HCT116 (cell line): ENCODE data around the gene WHRN. TPM values are rescaled to one million over a fixed set of nuclear protein-coding genes. Genes with fewer than 3 reads are reported as not detected.

ENCODE experiments used
- ATAC-seq: fragments of 200-7000 bp; cut with Tn5 transposase; 2 replicates; pipeline ENCODE4 v1.9.1; 2020; ENCODE audit warnings: mild to moderate bottlenecking, moderate library complexity
- BruUV-seq: library from RNA; stranded (reverse); fragments of 400-500 nt; replicated peaks from 2 replicates; lab custom pipeline; 2021; lab: Mats Ljungman, UMichigan
- CTCF ChIA-PET: fragments of 300-600 bp; sonication (Branson Sonifier 250); formaldehyde crosslinking; loops from one replicate; lab custom pipeline; 2021; ENCODE audit warnings: antibody characterized with exemption; lab: Charles Lee
- POLR2A ChIA-PET: fragments of 300-600, 350-600 bp; sonication (Branson Sonifier 250); formaldehyde crosslinking; loops from one replicate; lab custom pipeline; 2021; ENCODE audit warnings: antibody characterized with exemption; lab: Charles Lee
- RAD21 ChIA-PET, 2 experiments: fragments of 300-600 bp; sonication (Branson Sonifier 250); formaldehyde crosslinking; loops; one replicate each; lab custom pipeline; 2023; ENCODE audit warnings: low total read pairs in 2 of 2; ENCODE audit not compliant: uncharacterized antibody in 2 of 2, unreplicated experiment in 2 of 2, low non-redundant PET in 1 of 2; lab: Charles Lee
- DNase-seq: peaks from one replicate; pipeline ENCODE4 v3.0.0-alpha.2; 2010; ENCODE audit warnings: low read depth, low spot score
- H2AFZ ChIP-seq: fragments of 200-600 bp; shearing (Covaris generic), sonication (generic); 2 replicates; pipeline ENCODE4 v1.6.1; 2017; ENCODE audit warnings: low read depth, mixed run types, mixed read lengths, antibody characterized with exemption, low read length; ENCODE audit not compliant: poor library complexity, severe bottlenecking
- H3K27ac ChIP-seq: 2 replicates; pipeline ENCODE4 v1.5.1; 2012; ENCODE audit warnings: low read depth, low read length
- H3K27me3 ChIP-seq: fragments of 200-600 bp; sonication (generic); 2 replicates; pipeline ENCODE4 v1.6.1; 2016; ENCODE audit warnings: mixed run types, low read length, mixed read lengths; ENCODE audit not compliant: insufficient read depth
- H3K36me3 ChIP-seq, 2 experiments: fragments of 200-500 bp in 1 of 2; fragments of 200-600 bp in 1 of 2; sonication (Bioruptor generic) in 1 of 2; sonication (generic) in 1 of 2; 2 replicates each; pipeline versions ENCODE4 v1.5.1 to v1.6.1; 2014 to 2016; ENCODE audit warnings: low read length in 2 of 2, inconsistent platforms in 1 of 2, mixed read lengths in 1 of 2, mixed run types in 1 of 2; ENCODE audit not compliant: insufficient read depth in 2 of 2, control insufficient read depth in 1 of 2
- H3K4me1 ChIP-seq, 2 experiments: fragments of 200-600 bp in 1 of 2; sonication (generic) in 1 of 2; 2 replicates each; pipeline versions ENCODE4 v1.5.1 to v1.6.1; 2012 to 2017; ENCODE audit warnings: low read length in 2 of 2, inconsistent platforms in 1 of 2, mild to moderate bottlenecking in 1 of 2, mixed read lengths in 1 of 2, mixed run types in 1 of 2, moderate library complexity in 1 of 2; ENCODE audit not compliant: insufficient read depth in 2 of 2, control insufficient read depth in 1 of 2
- H3K4me2 ChIP-seq: fragments of 200-600 bp; sonication (generic); 2 replicates; pipeline ENCODE4 v1.6.1; 2017; ENCODE audit warnings: mixed run types, low read length, mixed read lengths
- H3K4me3 ChIP-seq, 2 experiments: fragments of 200-600 bp in 1 of 2; sonication (generic) in 1 of 2; replicated peaks in 1 of 2; 2 replicates each; pipeline ENCODE4 v1.5.1; 2011 to 2016; ENCODE audit warnings: low read length in 2 of 2, control low read depth in 1 of 2, low read depth in 1 of 2, mild to moderate bottlenecking in 1 of 2, mixed read lengths in 1 of 2, mixed run types in 1 of 2
- H3K79me2 ChIP-seq: fragments of 200-600 bp; sonication (generic); 2 replicates; pipeline ENCODE4 v1.6.1; 2017; ENCODE audit warnings: mild to moderate bottlenecking, mixed run types, low read length, moderate library complexity, mixed read lengths; ENCODE audit not compliant: insufficient read depth
- H3K9ac ChIP-seq: fragments of 200-600 bp; sonication (generic); 2 replicates; pipeline ENCODE4 v1.6.1; 2016; ENCODE audit warnings: low read length, mixed read lengths
- H3K9me2 ChIP-seq: fragments of 200-600 bp; sonication (generic), shearing (Covaris generic); 2 replicates; pipeline ENCODE4 v1.6.1; 2017; ENCODE audit warnings: mixed run types, mild to moderate bottlenecking, moderate library complexity; ENCODE audit not compliant: insufficient read depth
- H3K9me3 ChIP-seq, 2 experiments: fragments of 200-500 bp in 1 of 2; fragments of 200-600 bp in 1 of 2; sonication (Bioruptor generic) in 1 of 2; sonication (generic) in 1 of 2; 2 replicates each; pipeline ENCODE4 v1.6.1; 2014 to 2017; ENCODE audit warnings: low read length in 2 of 2, mixed read lengths in 2 of 2, inconsistent platforms in 1 of 2, low read depth in 1 of 2, mild to moderate bottlenecking in 1 of 2, mixed run types in 1 of 2, moderate library complexity in 1 of 2; ENCODE audit not compliant: control insufficient read depth in 1 of 2, insufficient read depth in 1 of 2
- H4K20me1 ChIP-seq: fragments of 200-600 bp; sonication (generic), shearing (Covaris generic); 2 replicates; pipeline ENCODE4 v1.6.1; 2017; ENCODE audit warnings: mixed run types, mild to moderate bottlenecking, moderate library complexity; ENCODE audit not compliant: insufficient read depth
- EGR1 ChIP-seq: IDR thresholded peaks from 2 replicates; pipeline ENCODE4 v1.6.1; 2012; ENCODE audit warnings: low read depth
- ELF1 ChIP-seq: IDR thresholded peaks from 2 replicates; pipeline ENCODE4 v1.6.1; 2012; ENCODE audit warnings: low read depth, borderline replicate concordance
- EZH2phosphoT487 ChIP-seq: fragments of 200-600 bp; IDR thresholded peaks from 2 replicates; pipeline ENCODE4 v1.6.1; 2018; ENCODE audit warnings: antibody characterized with exemption, borderline replicate concordance
- JUND ChIP-seq: IDR thresholded peaks from 2 replicates; pipeline ENCODE4 v1.6.1; 2012
- RAD21 ChIP-seq: IDR thresholded peaks from 2 replicates; pipeline ENCODE4 v1.6.1; 2012; ENCODE audit warnings: low read depth, mild to moderate bottlenecking
- SIN3A ChIP-seq: IDR thresholded peaks from 2 replicates; pipeline ENCODE4 v1.6.1; 2012; ENCODE audit warnings: low read depth
- YY1 ChIP-seq: IDR thresholded peaks from 2 replicates; pipeline ENCODE4 v1.6.1; 2011; ENCODE audit warnings: low read length, low read depth, moderate library complexity, mild to moderate bottlenecking; ENCODE audit not compliant: insufficient replicate concordance; ENCODE audit errors: extremely low read depth
- ZNF274 ChIP-seq: fragments of 200-500 bp; sonication (Bioruptor generic); IDR thresholded peaks from 2 replicates; pipeline ENCODE4 v1.6.1; 2014; ENCODE audit warnings: mild to moderate bottlenecking, low read depth, low read length, inconsistent platforms
- intact Hi-C: fragments of 100-400 bp; cut with micrococcal nuclease; formaldehyde crosslinking; loops from 2 replicates; pipeline ENCODE4 v1.10.0; 2022
- total RNA-seq: library from RNA; stranded (reverse); gene quantifications from one replicate; pipeline ENCODE4 v1.2.1, GENCODE V29; 2021; ENCODE audit not compliant: unreplicated experiment
- TF ChIP-seq, protein P1 (sequence below): IDR thresholded peaks from 2 replicates; pipeline ENCODE4 v1.6.1; 2012; ENCODE audit warnings: low read depth
- TF ChIP-seq, protein P2 (sequence below): IDR thresholded peaks from 2 replicates; pipeline ENCODE4 v1.6.1; 2012
- TF ChIP-seq, protein P3 (sequence below), 3 experiments: fragments of 200-600 bp in 1 of 3; sonication (generic) in 1 of 3; IDR thresholded peaks in 2 of 3; conservative IDR thresholded peaks in 1 of 3; 2 replicates each; pipeline ENCODE4 v1.5.1; 2012 to 2017; ENCODE audit warnings: low read depth in 2 of 3, low read length in 2 of 3, antibody characterized with exemption in 1 of 3, borderline replicate concordance in 1 of 3, control low read depth in 1 of 3, mild to moderate bottlenecking in 1 of 3, mixed read lengths in 1 of 3, mixed run types in 1 of 3, moderate library complexity in 1 of 3; ENCODE audit not compliant: insufficient read depth in 1 of 3
- TF ChIP-seq, protein P4 (sequence below): IDR thresholded peaks from 2 replicates; pipeline ENCODE4 v1.6.1; 2012

The WHRN gene
- total RNA-seq, 1 experiment from 2014 or later, result 12.8 TPM

DNA sequence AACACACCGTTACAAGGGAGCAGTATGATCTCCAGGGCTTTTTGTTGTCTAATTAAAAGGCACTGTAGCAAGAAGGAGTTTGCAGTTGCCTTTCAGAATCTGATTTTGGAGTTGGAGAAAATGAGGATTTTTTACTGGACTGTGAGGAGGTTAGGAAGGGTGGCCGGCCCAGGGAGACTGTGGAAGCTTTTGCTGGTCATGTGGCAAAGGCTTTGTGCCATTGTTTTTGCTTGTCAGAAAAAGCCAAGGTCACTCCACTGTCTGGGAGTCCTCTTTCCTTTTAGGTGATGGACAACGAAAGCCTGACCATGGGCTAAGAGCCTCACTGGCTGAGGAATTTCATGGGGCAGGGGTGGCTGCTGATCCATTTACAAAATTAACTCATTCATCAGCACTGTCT, 10.3 kb upstream of the WHRN start:
- Histone ChIP-seq H3K4me3 (no peak overlapping the region), H3K79me2 (no peaks in the 10 kb centered on the region), H3K4me2 (no peak overlapping the region)
- no peak for TF ChIP-seq RAD21
- no peak for TF ChIP-seq JUND
- TF ChIP-seq, protein P1, sequence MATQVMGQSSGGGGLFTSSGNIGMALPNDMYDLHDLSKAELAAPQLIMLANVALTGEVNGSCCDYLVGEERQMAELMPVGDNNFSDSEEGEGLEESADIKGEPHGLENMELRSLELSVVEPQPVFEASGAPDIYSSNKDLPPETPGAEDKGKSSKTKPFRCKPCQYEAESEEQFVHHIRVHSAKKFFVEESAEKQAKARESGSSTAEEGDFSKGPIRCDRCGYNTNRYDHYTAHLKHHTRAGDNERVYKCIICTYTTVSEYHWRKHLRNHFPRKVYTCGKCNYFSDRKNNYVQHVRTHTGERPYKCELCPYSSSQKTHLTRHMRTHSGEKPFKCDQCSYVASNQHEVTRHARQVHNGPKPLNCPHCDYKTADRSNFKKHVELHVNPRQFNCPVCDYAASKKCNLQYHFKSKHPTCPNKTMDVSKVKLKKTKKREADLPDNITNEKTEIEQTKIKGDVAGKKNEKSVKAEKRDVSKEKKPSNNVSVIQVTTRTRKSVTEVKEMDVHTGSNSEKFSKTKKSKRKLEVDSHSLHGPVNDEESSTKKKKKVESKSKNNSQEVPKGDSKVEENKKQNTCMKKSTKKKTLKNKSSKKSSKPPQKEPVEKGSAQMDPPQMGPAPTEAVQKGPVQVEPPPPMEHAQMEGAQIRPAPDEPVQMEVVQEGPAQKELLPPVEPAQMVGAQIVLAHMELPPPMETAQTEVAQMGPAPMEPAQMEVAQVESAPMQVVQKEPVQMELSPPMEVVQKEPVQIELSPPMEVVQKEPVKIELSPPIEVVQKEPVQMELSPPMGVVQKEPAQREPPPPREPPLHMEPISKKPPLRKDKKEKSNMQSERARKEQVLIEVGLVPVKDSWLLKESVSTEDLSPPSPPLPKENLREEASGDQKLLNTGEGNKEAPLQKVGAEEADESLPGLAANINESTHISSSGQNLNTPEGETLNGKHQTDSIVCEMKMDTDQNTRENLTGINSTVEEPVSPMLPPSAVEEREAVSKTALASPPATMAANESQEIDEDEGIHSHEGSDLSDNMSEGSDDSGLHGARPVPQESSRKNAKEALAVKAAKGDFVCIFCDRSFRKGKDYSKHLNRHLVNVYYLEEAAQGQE, result no peak
- TF ChIP-seq, protein P2, sequence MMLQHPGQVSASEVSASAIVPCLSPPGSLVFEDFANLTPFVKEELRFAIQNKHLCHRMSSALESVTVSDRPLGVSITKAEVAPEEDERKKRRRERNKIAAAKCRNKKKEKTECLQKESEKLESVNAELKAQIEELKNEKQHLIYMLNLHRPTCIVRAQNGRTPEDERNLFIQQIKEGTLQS, result no peak
- TF ChIP-seq, protein P3, sequence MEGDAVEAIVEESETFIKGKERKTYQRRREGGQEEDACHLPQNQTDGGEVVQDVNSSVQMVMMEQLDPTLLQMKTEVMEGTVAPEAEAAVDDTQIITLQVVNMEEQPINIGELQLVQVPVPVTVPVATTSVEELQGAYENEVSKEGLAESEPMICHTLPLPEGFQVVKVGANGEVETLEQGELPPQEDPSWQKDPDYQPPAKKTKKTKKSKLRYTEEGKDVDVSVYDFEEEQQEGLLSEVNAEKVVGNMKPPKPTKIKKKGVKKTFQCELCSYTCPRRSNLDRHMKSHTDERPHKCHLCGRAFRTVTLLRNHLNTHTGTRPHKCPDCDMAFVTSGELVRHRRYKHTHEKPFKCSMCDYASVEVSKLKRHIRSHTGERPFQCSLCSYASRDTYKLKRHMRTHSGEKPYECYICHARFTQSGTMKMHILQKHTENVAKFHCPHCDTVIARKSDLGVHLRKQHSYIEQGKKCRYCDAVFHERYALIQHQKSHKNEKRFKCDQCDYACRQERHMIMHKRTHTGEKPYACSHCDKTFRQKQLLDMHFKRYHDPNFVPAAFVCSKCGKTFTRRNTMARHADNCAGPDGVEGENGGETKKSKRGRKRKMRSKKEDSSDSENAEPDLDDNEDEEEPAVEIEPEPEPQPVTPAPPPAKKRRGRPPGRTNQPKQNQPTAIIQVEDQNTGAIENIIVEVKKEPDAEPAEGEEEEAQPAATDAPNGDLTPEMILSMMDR (IDR thresholded peaks at IDR 0.05 in 2 of 3, conservative IDR thresholded peaks at IDR 0.05 in 1 of 3; ENCODE audit: borderline replicate concordance in 1 of 3, insufficient read depth in 1 of 3, low read depth in 2 of 3, low read length in 2 of 3), result no peak
- TF ChIP-seq ZNF274, result no peak
- no peak for TF ChIP-seq ELF1
- no peak for TF ChIP-seq YY1
- TF ChIP-seq, protein P4, sequence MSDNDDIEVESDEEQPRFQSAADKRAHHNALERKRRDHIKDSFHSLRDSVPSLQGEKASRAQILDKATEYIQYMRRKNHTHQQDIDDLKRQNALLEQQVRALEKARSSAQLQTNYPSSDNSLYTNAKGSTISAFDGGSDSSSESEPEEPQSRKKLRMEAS, result no peak
- no peak for TF ChIP-seq SIN3A
- TF ChIP-seq EZH2phosphoT487, result no peak
- TF ChIP-seq EGR1, result no peak
- TF ChIP-seq, all 23 proteins: peak for 0
- intact Hi-C loops, result no loop called here
- Histone ChIP-seq H3K27ac (no peak overlapping the region), H3K27me3 (no peaks in the 10 kb centered on the region), H3K36me3 (no peaks in the 10 kb centered on the region), H4K20me1 (no peaks in the 10 kb centered on the region), H2AFZ (no peak overlapping the region), H3K9me2 (no peaks in the 10 kb centered on the region), H3K9me3 (no peaks in the 10 kb centered on the region), H3K4me1 (peaks cover 0 to 9% of the 10 kb centered on the region in 2 experiments; a peak in 2 of 4 replicates), H3K9ac (no peak overlapping the region)
- DNase-seq (no peak), ATAC-seq (no peak)
- ChIA-PET RAD21 (no interaction called here), CTCF (no interaction called here), POLR2A (no interaction called here)
- no TSS peak for BruUV-seq
